Measurements from ENCODE around the gene LIN28B.

DNA sequence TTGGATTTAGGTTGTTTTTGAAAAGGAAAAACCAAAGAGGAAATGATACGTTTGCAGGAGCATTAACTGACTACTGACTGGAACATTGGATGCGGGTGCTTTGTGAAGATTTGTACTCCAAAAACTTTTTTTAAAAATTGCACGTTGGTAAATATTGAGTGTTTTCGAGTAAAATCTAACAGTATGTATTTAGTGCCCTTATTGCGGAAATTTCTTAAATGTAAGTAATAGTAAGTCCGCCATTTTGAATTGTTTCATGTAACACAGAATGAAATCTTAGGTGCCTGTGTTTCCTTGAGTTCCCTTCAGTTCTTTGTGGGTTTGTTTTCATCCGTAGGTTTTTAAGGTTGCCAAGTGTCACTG is 15.2 kb upstream of the LIN28B start:
- TF ChIP-seq, protein P1, sequence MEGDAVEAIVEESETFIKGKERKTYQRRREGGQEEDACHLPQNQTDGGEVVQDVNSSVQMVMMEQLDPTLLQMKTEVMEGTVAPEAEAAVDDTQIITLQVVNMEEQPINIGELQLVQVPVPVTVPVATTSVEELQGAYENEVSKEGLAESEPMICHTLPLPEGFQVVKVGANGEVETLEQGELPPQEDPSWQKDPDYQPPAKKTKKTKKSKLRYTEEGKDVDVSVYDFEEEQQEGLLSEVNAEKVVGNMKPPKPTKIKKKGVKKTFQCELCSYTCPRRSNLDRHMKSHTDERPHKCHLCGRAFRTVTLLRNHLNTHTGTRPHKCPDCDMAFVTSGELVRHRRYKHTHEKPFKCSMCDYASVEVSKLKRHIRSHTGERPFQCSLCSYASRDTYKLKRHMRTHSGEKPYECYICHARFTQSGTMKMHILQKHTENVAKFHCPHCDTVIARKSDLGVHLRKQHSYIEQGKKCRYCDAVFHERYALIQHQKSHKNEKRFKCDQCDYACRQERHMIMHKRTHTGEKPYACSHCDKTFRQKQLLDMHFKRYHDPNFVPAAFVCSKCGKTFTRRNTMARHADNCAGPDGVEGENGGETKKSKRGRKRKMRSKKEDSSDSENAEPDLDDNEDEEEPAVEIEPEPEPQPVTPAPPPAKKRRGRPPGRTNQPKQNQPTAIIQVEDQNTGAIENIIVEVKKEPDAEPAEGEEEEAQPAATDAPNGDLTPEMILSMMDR (IDR thresholded peaks at IDR 0.05): no peak
- no peak for TF ChIP-seq POLR2A (IDR thresholded peaks at IDR 0.05)
